B cell (primary cell): ENCODE measurements around the gene PNPLA6.

Experiments
- EZH2 ChIP-seq: IDR thresholded peaks from 2 replicates; pipeline ENCODE4 v1.6.1; 2012; ENCODE audit warnings: borderline replicate concordance, low read depth, mild to moderate bottlenecking, moderate library complexity, low read length; ENCODE audit not compliant: insufficient read depth, poor library complexity, severe bottlenecking
- TF ChIP-seq, protein P1 (sequence below): fragments of 200-600 bp; IDR thresholded peaks from one replicate; pipeline ENCODE4 v1.8.0; 2022; ENCODE audit warnings: antibody characterized with exemption, mild to moderate bottlenecking

DNA sequence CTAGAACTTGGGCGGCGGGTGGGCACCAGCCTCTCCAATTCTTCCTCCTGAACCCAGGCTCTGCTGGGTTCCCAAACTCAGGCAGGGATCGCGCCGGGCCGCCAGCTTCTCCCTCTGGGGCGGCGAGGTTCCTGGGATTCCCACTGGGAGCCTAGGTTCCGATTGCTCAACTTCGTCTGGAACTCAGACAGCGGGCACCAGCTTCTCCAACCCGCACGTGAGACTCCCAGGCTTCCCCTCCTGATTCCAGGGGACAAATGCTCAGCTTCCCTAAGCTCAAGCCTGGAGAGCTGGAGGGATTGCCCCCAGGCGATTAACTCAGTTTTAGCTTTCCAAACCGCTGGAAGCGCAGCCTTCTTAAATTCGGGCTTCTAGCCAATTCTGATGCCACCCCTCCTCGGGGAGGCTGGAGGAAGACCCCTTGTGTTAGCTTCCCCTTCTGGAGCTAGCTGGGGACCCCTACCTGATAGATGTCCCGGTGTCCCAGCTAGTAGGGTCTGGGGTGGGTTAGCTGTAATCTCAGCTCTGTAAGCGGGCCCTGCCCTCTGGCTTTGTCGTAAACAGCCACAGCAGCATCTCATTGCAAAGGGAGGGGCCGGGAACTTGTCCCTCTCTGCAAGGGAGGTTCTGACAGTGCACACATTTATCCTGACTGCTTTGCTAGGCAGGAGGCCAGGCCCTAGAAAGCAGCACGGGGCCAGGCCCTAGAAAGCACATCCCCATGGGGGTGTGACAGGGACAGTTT lies 12.4 kb upstream of the PNPLA6 start:
- TF ChIP-seq, protein P1, sequence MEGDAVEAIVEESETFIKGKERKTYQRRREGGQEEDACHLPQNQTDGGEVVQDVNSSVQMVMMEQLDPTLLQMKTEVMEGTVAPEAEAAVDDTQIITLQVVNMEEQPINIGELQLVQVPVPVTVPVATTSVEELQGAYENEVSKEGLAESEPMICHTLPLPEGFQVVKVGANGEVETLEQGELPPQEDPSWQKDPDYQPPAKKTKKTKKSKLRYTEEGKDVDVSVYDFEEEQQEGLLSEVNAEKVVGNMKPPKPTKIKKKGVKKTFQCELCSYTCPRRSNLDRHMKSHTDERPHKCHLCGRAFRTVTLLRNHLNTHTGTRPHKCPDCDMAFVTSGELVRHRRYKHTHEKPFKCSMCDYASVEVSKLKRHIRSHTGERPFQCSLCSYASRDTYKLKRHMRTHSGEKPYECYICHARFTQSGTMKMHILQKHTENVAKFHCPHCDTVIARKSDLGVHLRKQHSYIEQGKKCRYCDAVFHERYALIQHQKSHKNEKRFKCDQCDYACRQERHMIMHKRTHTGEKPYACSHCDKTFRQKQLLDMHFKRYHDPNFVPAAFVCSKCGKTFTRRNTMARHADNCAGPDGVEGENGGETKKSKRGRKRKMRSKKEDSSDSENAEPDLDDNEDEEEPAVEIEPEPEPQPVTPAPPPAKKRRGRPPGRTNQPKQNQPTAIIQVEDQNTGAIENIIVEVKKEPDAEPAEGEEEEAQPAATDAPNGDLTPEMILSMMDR = no peak
- no peak for TF ChIP-seq EZH2
